ENCODE measurements around the gene DYNC1LI2. TPM values are rescaled to one million over a fixed set of nuclear protein-coding genes. Genes with fewer than 3 reads are reported as not detected.

The DYNC1LI2 gene
- total RNA-seq, 1 experiment from 2014 or later = 94.2 TPM

DNA sequence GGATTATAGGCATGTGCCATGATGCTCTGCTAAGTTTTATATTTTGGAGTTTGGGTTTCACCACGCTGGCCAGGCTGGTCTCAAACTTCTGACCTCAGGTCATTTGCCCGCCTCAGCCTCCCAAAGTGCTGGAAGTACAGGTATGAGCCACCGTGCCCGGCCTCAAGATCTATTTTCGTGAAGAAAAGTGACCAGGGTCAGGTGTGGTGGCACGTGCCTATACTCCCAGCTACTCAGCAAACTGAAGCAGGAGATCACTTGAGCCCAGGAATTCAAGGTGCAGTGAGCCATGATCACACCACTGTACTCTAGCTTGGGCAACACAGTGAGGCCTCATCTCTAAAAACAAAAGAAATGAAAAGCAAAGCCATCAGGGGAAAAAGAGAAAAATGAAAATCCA lies 73.6 kb downstream of the DYNC1LI2 start:
- H3K9me3 Mint-ChIP-seq = no peaks in the 10 kb centered on the region

More for the DNA sequence above, 73.6 kb downstream of the DYNC1LI2 start:
- Histone ChIP-seq H4K20me1 (ENCODE audit: control insufficient read depth, insufficient read depth, insufficient read length) (peaks cover 3% of the 10 kb centered on the region), H3K23me2 (ENCODE audit: insufficient read length, low read depth, low read length, poor library complexity, severe bottlenecking) (no peaks in the 10 kb centered on the region), H3K14ac (ENCODE audit: insufficient read depth, low read length) (no peak overlapping the region), H2AFZ (ENCODE audit: low read length) (no peak overlapping the region), H3K56ac (ENCODE audit: insufficient read length, low read depth, low read length) (no peak overlapping the region), H3K79me1 (ENCODE audit: insufficient read depth, low read depth, low read length, poor library complexity, severe bottlenecking) (peaks cover 4% of the 10 kb centered on the region), H3K27me3 (ENCODE audit: insufficient read depth, low read length) (no peaks in the 10 kb centered on the region), H3K4me1 (ENCODE audit: insufficient read depth, low read length) (no peaks in the 10 kb centered on the region), H2BK20ac (ENCODE audit: low read depth, low read length, poor library complexity, severe bottlenecking) (no peak overlapping the region), H2BK5ac (ENCODE audit: insufficient read length, low read length) (no peak overlapping the region), H2AK5ac (ENCODE audit: insufficient read length, low read length) (no peak overlapping the region), H3K27ac (ENCODE audit: insufficient read length, low read depth, low read length) (no peak overlapping the region), H4K8ac (replicated peaks; ENCODE audit: insufficient read length, low read depth, low read length) (no peak overlapping the region), H2BK15ac (ENCODE audit: low read depth, low read length) (no peak overlapping the region), H4K5ac (ENCODE audit: insufficient read length, low read depth, low read length) (no peak overlapping the region), H3K4me2 (ENCODE audit: insufficient read depth, insufficient read length, low read length) (no peak overlapping the region), H3K18ac (ENCODE audit: insufficient read length, low read depth, low read length) (no peak overlapping the region), H2BK120ac (ENCODE audit: low read depth, low read length, poor library complexity, severe bottlenecking) (no peak overlapping the region), H3K9ac (ENCODE audit: extremely low read depth, insufficient read length, low read length) (no peak overlapping the region), H3K79me2 (ENCODE audit: insufficient read depth, low read length) (no peaks in the 10 kb centered on the region), H4K91ac (ENCODE audit: insufficient read length, low read depth, low read length) (no peak overlapping the region), H3K23ac (ENCODE audit: insufficient read length, low read depth, low read length) (no peak overlapping the region), H3K4ac (ENCODE audit: low read depth, low read length) (no peak overlapping the region), H2BK12ac (ENCODE audit: insufficient read length, low read depth, low read length) (no peak overlapping the region), H3K9me3 (ENCODE audit: control insufficient read depth, low read depth, low read length) (no peaks in the 10 kb centered on the region), H3T11ph (ENCODE audit: low read length) (no peak overlapping the region)
- H3K4me1 Mint-ChIP-seq = peaks cover 4 to 9% of the 10 kb centered on the region in 2 experiments; a peak in 3 of 4 replicates
- TF ChIP-seq, protein P1, sequence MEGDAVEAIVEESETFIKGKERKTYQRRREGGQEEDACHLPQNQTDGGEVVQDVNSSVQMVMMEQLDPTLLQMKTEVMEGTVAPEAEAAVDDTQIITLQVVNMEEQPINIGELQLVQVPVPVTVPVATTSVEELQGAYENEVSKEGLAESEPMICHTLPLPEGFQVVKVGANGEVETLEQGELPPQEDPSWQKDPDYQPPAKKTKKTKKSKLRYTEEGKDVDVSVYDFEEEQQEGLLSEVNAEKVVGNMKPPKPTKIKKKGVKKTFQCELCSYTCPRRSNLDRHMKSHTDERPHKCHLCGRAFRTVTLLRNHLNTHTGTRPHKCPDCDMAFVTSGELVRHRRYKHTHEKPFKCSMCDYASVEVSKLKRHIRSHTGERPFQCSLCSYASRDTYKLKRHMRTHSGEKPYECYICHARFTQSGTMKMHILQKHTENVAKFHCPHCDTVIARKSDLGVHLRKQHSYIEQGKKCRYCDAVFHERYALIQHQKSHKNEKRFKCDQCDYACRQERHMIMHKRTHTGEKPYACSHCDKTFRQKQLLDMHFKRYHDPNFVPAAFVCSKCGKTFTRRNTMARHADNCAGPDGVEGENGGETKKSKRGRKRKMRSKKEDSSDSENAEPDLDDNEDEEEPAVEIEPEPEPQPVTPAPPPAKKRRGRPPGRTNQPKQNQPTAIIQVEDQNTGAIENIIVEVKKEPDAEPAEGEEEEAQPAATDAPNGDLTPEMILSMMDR (conservative IDR thresholded peaks at IDR 0.05) = no peak
- H3K27me3 Mint-ChIP-seq (ENCODE audit: low read depth) = no peaks in the 10 kb centered on the region
- H3K36me3 Mint-ChIP-seq (ENCODE audit: insufficient read depth in 1 of 3, low read depth in 3 of 3) = peaks cover 2 to 20% (median 9%) of the 10 kb centered on the region in 3 experiments; a peak in 5 of 7 replicates
- no CpG with 5 or more reads among the region's 6 CpGs for WGBS (ENCODE audit: extremely low coverage, insufficient read length, low lambda C conversion rate)
- peak overlapping the region in 1 of 3 experiments; percentile 71; a peak in 3 of 7 replicates for H3K27ac Mint-ChIP-seq
- no peak for DNase-seq
- no peak overlapping the region for H3K4me3 Mint-ChIP-seq
